ENCODE data around the gene ATRN.

The ATRN gene

DNA sequence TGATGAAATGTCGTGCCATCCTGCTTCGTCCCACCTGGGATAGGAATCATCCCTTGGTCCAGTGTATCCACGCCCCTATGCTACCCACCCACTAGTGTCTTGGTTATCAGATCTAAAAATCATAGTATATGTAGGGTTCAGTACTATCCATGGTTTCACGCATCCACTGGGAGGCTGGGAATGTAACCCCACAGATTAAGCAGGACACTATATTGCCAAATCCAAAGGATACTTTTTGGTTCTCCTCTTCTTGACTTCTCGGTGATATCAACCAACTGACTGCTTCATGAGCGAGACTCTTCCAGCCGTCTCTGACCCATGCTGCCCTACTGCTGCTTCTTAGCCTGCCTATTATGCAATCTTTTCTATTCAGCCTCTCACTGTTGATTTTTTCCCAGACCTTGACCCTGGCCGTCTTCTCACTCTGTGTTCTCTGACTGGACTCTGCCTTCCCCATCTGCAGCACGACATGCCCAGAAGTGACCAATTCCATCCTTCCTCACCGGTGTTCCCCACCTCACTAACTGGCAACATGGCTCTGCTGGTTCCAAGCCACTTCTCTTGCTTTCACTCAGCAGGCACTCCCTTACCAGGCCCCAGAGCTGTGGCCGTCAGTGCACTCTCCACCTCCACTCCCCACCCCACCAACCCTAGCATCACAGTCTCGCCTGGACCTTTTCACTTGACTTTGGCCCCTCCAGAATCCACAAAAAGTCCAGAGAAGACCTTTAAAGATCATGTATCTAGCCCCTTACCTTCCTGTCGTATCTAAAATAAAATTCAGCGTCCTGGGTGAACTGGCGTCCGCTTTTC is 157.9 kb downstream of the ATRN start:
- Histone ChIP-seq H3K4me1 (ENCODE audit: insufficient read depth, low read length) (no peaks in the 10 kb centered on the region), H3K4me3 (ENCODE audit: low read depth in 1 of 2, low read length in 2 of 2) (no peak overlapping the region), H3K27ac (ENCODE audit: low read length) (no peak overlapping the region), H3K9me3 (ENCODE audit: insufficient read depth, low read length, severe bottlenecking) (no peaks in the 10 kb centered on the region), H3K79me2 (ENCODE audit: insufficient read depth, low read length) (no peaks in the 10 kb centered on the region), H3K9ac (ENCODE audit: low read depth, low read length) (no peak overlapping the region), H3K36me3 (ENCODE audit: insufficient read depth, low read length) (no peaks in the 10 kb centered on the region), H3K4me2 (ENCODE audit: insufficient read depth, low read length) (no peak overlapping the region), H4K20me1 (ENCODE audit: insufficient read depth, low read length) (no peaks in the 10 kb centered on the region), H3K27me3 (ENCODE audit: insufficient read depth, low read length, poor library complexity) (no peaks in the 10 kb centered on the region), H2AFZ (ENCODE audit: low read depth, low read length) (no peak overlapping the region)
- no peak for TF ChIP-seq EZH2 (IDR thresholded peaks at IDR 0.05; ENCODE audit: borderline replicate concordance, low read depth, low read length, severe bottlenecking)
- TF ChIP-seq, protein P1, sequence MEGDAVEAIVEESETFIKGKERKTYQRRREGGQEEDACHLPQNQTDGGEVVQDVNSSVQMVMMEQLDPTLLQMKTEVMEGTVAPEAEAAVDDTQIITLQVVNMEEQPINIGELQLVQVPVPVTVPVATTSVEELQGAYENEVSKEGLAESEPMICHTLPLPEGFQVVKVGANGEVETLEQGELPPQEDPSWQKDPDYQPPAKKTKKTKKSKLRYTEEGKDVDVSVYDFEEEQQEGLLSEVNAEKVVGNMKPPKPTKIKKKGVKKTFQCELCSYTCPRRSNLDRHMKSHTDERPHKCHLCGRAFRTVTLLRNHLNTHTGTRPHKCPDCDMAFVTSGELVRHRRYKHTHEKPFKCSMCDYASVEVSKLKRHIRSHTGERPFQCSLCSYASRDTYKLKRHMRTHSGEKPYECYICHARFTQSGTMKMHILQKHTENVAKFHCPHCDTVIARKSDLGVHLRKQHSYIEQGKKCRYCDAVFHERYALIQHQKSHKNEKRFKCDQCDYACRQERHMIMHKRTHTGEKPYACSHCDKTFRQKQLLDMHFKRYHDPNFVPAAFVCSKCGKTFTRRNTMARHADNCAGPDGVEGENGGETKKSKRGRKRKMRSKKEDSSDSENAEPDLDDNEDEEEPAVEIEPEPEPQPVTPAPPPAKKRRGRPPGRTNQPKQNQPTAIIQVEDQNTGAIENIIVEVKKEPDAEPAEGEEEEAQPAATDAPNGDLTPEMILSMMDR (IDR thresholded peaks at IDR 0.05; ENCODE audit: borderline replicate concordance, extremely low read depth, low read length, poor library complexity, severe bottlenecking): no peak
- no peak for ATAC-seq (ENCODE audit: insufficient read depth, low read depth)
- DNase-seq: no peak

DNA sequence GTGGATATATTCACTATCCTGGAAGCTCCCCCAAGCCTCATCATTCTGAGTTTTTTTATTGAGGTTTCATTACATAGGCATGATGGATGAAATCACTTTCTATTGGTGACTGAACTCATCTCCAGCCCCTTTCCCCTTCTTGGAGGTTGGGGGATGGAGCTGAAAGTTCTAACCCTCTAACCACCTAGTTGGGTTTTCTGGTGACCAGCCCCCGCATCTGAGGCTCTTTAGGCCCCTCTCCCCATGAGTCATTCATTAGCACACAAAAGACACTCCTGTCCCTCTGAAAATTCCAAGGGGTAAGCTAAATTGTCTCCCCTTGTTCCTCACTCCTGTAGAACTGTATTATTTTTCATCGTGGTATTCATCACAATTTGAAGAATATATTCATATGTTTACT is 159.1 kb downstream of the ATRN start:
- H4K20me1 ChIP-seq (ENCODE audit: insufficient read depth, low read length): no peaks in the 10 kb centered on the region
- no peaks in the 10 kb centered on the region for H3K9me3 ChIP-seq (ENCODE audit: insufficient read depth, low read length, severe bottlenecking)
- TF ChIP-seq EZH2 (IDR thresholded peaks at IDR 0.05; ENCODE audit: borderline replicate concordance, low read depth, low read length, severe bottlenecking): no peak
- TF ChIP-seq, protein P1 (IDR thresholded peaks at IDR 0.05; ENCODE audit: borderline replicate concordance, extremely low read depth, low read length, poor library complexity, severe bottlenecking): no peak
- DNase-seq: no peak
- H3K27me3 ChIP-seq (ENCODE audit: insufficient read depth, low read length, poor library complexity): no peaks in the 10 kb centered on the region
- ATAC-seq (ENCODE audit: insufficient read depth, low read depth): no peak
- no peak overlapping the region for H3K4me2 ChIP-seq (ENCODE audit: insufficient read depth, low read length)
- no peaks in the 10 kb centered on the region for H3K79me2 ChIP-seq (ENCODE audit: insufficient read depth, low read length)
- H3K9ac ChIP-seq (ENCODE audit: low read depth, low read length): no peak overlapping the region
- H3K4me3 ChIP-seq (ENCODE audit: low read depth in 1 of 2, low read length in 2 of 2): no peak overlapping the region
- no peak overlapping the region for H2AFZ ChIP-seq (ENCODE audit: low read depth, low read length)
- no peaks in the 10 kb centered on the region for H3K36me3 ChIP-seq (ENCODE audit: insufficient read depth, low read length)
- peaks cover 3% of the 10 kb centered on the region; the same call in 1 of the 2 replicates for H3K4me1 ChIP-seq (ENCODE audit: insufficient read depth, low read length)
- no peak overlapping the region for H3K27ac ChIP-seq (ENCODE audit: low read length)

DNA sequence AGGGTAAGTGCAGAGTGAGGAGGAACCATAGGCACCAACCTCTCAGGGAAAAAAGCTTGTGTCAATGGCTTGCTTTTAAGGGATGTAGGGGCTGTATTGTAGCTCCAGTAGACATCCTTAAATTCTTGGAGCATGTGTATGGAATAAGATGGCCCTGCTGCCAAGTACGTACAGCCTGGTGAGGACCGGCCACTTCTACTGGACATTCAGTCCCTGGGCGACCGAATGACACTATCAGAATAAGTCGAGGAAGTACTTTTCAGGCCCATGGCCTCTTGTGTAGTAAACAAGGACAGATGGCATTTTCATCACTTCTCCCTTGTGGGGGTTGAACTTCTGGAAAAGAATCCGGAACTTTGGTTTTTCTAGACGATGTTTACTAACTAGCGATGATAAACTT is 159.6 kb downstream of the ATRN start:
- Histone ChIP-seq H3K4me2 (ENCODE audit: insufficient read depth, low read length) (no peak overlapping the region), H2AFZ (ENCODE audit: low read depth, low read length) (no peak overlapping the region), H3K4me1 (ENCODE audit: insufficient read depth, low read length) (peaks cover 3% of the 10 kb centered on the region; the same call in 1 of the 2 replicates), H3K9me3 (ENCODE audit: insufficient read depth, low read length, severe bottlenecking) (no peaks in the 10 kb centered on the region), H3K36me3 (ENCODE audit: insufficient read depth, low read length) (no peaks in the 10 kb centered on the region), H3K4me3 (ENCODE audit: low read depth in 1 of 2, low read length in 2 of 2) (no peak overlapping the region), H3K27me3 (ENCODE audit: insufficient read depth, low read length, poor library complexity) (no peaks in the 10 kb centered on the region), H3K27ac (ENCODE audit: low read length) (no peak overlapping the region), H3K79me2 (ENCODE audit: insufficient read depth, low read length) (no peaks in the 10 kb centered on the region), H3K9ac (ENCODE audit: low read depth, low read length) (no peak overlapping the region), H4K20me1 (ENCODE audit: insufficient read depth, low read length) (no peaks in the 10 kb centered on the region)
- DNase-seq (no peak), ATAC-seq (ENCODE audit: insufficient read depth, low read depth) (no peak)
- TF ChIP-seq, protein P1 (IDR thresholded peaks at IDR 0.05; ENCODE audit: borderline replicate concordance, extremely low read depth, low read length, poor library complexity, severe bottlenecking): no peak
- no peak for TF ChIP-seq EZH2 (IDR thresholded peaks at IDR 0.05; ENCODE audit: borderline replicate concordance, low read depth, low read length, severe bottlenecking)
